Measurements from ENCODE around the gene IL5.

The IL5 gene

GRCh38 chr5:132498686-132499271 is 44.5 kb downstream of the IL5 start:
- no peak for TF ChIP-seq CTCF (IDR thresholded peaks at IDR 0.05)

DNA sequence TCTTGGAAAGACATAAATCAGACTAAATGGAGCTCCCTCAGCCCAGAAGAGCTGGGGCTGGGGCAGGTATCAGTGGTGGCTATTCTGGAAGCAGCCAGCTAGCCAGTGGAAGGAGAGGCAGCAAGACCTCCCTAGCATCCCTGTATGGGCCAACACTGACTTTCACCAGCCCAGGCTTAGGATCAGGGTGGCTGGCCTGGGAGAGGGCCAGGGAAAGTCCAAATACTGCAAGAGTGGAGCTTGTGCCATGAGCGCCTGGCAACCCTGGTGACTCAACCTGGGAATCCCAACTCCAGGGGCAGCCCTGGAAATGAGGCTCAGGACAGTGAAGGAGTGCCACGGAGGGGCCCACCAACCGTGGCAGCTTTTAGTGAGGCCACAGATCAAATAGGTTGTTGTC is 45.2 kb downstream of the IL5 start:
- no peak for TF ChIP-seq CTCF (IDR thresholded peaks at IDR 0.05)

- TF ChIP-seq CTCF (IDR thresholded peaks at IDR 0.05): no peak
Measured at GRCh38 chr5:132497488-132497997, 45.8 kb downstream of the IL5 start.

- TF ChIP-seq CTCF (IDR thresholded peaks at IDR 0.05): no peak
Measured at GRCh38 chr5:132496631-132497487, 46.5 kb downstream of the IL5 start.

DNA sequence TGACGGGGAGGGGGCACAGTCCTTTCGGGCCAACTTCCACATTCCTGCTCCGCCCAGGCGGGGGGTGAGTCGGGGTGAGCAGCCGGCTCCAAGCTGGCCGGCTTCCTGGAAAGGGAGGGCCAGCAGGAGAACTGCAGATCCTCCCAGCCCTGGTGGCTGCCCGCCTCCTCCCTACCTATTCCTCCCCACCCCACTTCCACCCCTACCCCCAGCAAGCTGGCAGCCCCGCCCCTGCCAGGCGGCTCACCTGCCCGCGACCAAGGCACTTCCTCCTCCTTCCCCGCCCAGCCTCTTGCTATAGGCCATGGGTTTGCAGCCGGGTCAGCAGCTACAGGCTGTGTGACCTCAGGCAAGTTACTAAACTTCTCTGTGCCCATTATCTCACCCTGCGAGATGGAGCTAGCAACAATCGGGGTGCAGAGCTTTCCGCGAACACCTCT is 47.1 kb downstream of the IL5 start:
- no peak for TF ChIP-seq CTCF (IDR thresholded peaks at IDR 0.05)

GRCh38 chr5:132495667-132496190 is 47.6 kb downstream of the IL5 start:
- TF ChIP-seq CTCF (IDR thresholded peaks at IDR 0.05): no peak

DNA sequence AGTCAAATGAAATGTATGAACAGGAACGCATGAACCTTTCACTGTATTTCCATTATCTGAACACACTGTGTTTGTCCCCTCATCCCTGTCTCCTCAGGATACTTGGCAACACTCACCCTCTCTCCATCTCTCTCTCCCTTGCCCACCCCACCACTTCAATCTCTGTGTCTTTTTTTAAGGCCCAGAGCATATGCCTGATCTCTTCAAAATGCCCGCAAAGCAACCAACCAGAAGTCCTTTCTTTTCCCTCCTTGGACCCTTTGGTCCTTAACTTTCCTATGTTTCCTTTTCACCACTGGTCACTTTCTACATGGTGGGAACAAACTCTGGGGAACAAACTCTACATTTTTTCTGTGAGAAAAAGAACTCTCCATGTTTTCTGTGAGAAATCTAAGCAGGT is 49.5 kb downstream of the IL5 start:
- TF ChIP-seq CTCF (IDR thresholded peaks at IDR 0.05): no peak

Data from LNCAP (cell line).